Panc1 (cell line): Measurements from ENCODE around the gene ATG10.

Experiments
- CTCF ChIP-seq: fragments of 450-650 bp; IDR thresholded peaks from 2 replicates; pipeline ENCODE4 v1.5.1; 2017; ENCODE audit warnings: mild to moderate bottlenecking
- POLR2AphosphoS5 ChIP-seq: IDR thresholded peaks from 2 replicates; pipeline ENCODE4 v1.6.1; 2012; ENCODE audit warnings: mild to moderate bottlenecking, low read depth, low read length, moderate library complexity
- SIN3A ChIP-seq: IDR thresholded peaks from 2 replicates; pipeline ENCODE4 v1.6.1; 2012; ENCODE audit warnings: low read depth, mild to moderate bottlenecking, low read length, moderate library complexity, borderline replicate concordance; ENCODE audit not compliant: insufficient read depth
- TCF7L2 ChIP-seq: IDR thresholded peaks from 2 replicates; pipeline ENCODE4 v1.6.1; 2011; ENCODE audit warnings: mild to moderate bottlenecking, low read depth, low read length, inconsistent platforms

GRCh38 chr5:82244151-82244550 is 272.3 kb downstream of the ATG10 start:
- no peak for TF ChIP-seq SIN3A
- no peak for TF ChIP-seq CTCF
- TF ChIP-seq TCF7L2 = no peak
- TF ChIP-seq POLR2AphosphoS5 = no peak
